Small intestine (tissue), 16 donors: ENCODE data around the gene COPE. TPM values are rescaled to one million over a fixed set of nuclear protein-coding genes. Genes with fewer than 3 reads are reported as not detected.

Source experiments
- DNase-seq, 2 donors: peaks; one replicate each; pipeline versions ENCODE4 v3.0.0 to v3.0.0-alpha.2; 2013
- FAIRE-seq: peaks from 2 replicates; lab custom pipeline; 2012; peaks lifted over from hg19 to GRCh38; lab: Jason Lieb, UNC
- H3K27ac ChIP-seq, 3 donors: one replicate each; pipeline ENCODE4 v1.5.1; 2013; ENCODE audit warnings: low read length in 2 of 3, mild to moderate bottlenecking in 2 of 3, control low read depth in 1 of 3, inconsistent platforms in 1 of 3, low read depth in 1 of 3, moderate library complexity in 1 of 3
- H3K27me3 ChIP-seq, 3 donors: one replicate each; pipeline ENCODE4 v1.6.1; 2013; ENCODE audit warnings: low read length in 3 of 3, inconsistent platforms in 1 of 3; ENCODE audit not compliant: control insufficient read depth in 3 of 3, insufficient read depth in 3 of 3
- H3K36me3 ChIP-seq, 3 donors: one replicate each; pipeline ENCODE4 v1.6.1; 2013; ENCODE audit warnings: low read length in 3 of 3, inconsistent platforms in 1 of 3, low read depth in 1 of 3, mild to moderate bottlenecking in 1 of 3, moderate library complexity in 1 of 3; ENCODE audit not compliant: control insufficient read depth in 3 of 3, insufficient read depth in 2 of 3
- H3K4me1 ChIP-seq, 3 donors: one replicate each; pipeline ENCODE4 v1.6.1; 2013; ENCODE audit warnings: low read length in 2 of 3, inconsistent platforms in 1 of 3, low read depth in 1 of 3, mild to moderate bottlenecking in 1 of 3, moderate library complexity in 1 of 3; ENCODE audit not compliant: control insufficient read depth in 3 of 3, insufficient read depth in 2 of 3
- H3K4me3 ChIP-seq, 3 donors: one replicate each; pipeline ENCODE4 v1.5.1; 2013; ENCODE audit warnings: low read length in 3 of 3, control low read depth in 1 of 3, inconsistent platforms in 1 of 3, low read depth in 1 of 3, mild to moderate bottlenecking in 1 of 3, moderate library complexity in 1 of 3
- H3K9me3 ChIP-seq, 2 donors: one replicate each; pipeline ENCODE4 v1.6.1; 2013; ENCODE audit warnings: low read depth in 1 of 2, low read length in 1 of 2; ENCODE audit not compliant: control insufficient read depth in 2 of 2, insufficient read depth in 1 of 2
- WGBS, 3 donors: extraction: QIAGEN DNeasy Blood & Tissue Kit; methylation state at CpG; one replicate each; pipeline ENCODE4 v1.1.7; 2013; 5-methylcytosine and 5-hydroxymethylcytosine counted together
- long read RNA-seq, 10 donors: transcript quantifications; one replicate each; lab custom pipeline, GENCODE V29; 2026
- polyA plus RNA-seq, 4 donors: library from polyadenylated mRNA; stranded (reverse) in 3 of 4; unstranded in 1 of 4; fragments of 200-250 nt in 3 of 4; fragments of 120-200 nt in 1 of 4; gene quantifications; one replicate each; pipeline versions ENCODE4 v1.2.1 to v1.2.3, GENCODE V29; 2013
- donor health status: healthy with polysubstance abuse.
- donor health status: control.
- donor health status: control.
- donor health status: Bipolar disorder and iron deficiency.
- donor health status: healthy.

COPE gene
- 100 to 1,000 TPM; 139 to 350 (median 270) TPM for polyA plus RNA-seq
- long read RNA-seq, donor 1, transcript COPE-201 (10 exons, 1,141 nt): major isoform, 102 of 147 reads
- long read RNA-seq, donor 1, partial matches to known transcripts: 25 of 147 reads
- long read RNA-seq, donor 1, other reads (novel, unspliced or antisense): 18 of 147 reads
- long read RNA-seq, donor 2, transcript COPE-201 (10 exons, 1,141 nt): major isoform, 25 of 26 reads
- long read RNA-seq, donor 2, partial matches to known transcripts: 0 of 26 reads
- long read RNA-seq, donor 2, other reads (novel, unspliced or antisense): 0 of 26 reads
- long read RNA-seq, donor 3, transcript COPE-201 (10 exons, 1,141 nt): major isoform, 36 of 57 reads
- long read RNA-seq, donor 3, partial matches to known transcripts: 19 of 57 reads
- long read RNA-seq, donor 3, other reads (novel, unspliced or antisense): 0 of 57 reads
- long read RNA-seq, donor 4: 0 reads
- long read RNA-seq, donor 5, transcript COPE-201 (10 exons, 1,141 nt): major isoform, 19 of 19 reads
- long read RNA-seq, donor 5, partial matches to known transcripts: 0 of 19 reads
- long read RNA-seq, donor 5, other reads (novel, unspliced or antisense): 0 of 19 reads
- long read RNA-seq, donor 6, transcript COPE-201 (10 exons, 1,141 nt): major isoform, 58 of 60 reads
- long read RNA-seq, donor 6, partial matches to known transcripts: 0 of 60 reads
- long read RNA-seq, donor 6, other reads (novel, unspliced or antisense): 0 of 60 reads
- long read RNA-seq, donor 7, transcript COPE-201 (10 exons, 1,141 nt): major isoform, 76 of 112 reads
- long read RNA-seq, donor 7, partial matches to known transcripts: 26 of 112 reads
- long read RNA-seq, donor 7, other reads (novel, unspliced or antisense): 5 of 112 reads
- long read RNA-seq, donor 8, transcript COPE-201 (10 exons, 1,141 nt): major isoform, 10 of 10 reads
- long read RNA-seq, donor 8, partial matches to known transcripts: 0 of 10 reads
- long read RNA-seq, donor 8, other reads (novel, unspliced or antisense): 0 of 10 reads
- long read RNA-seq, donor 9, transcript COPE-201 (10 exons, 1,141 nt): major isoform, 17 of 18 reads
- long read RNA-seq, donor 9, partial matches to known transcripts: 0 of 18 reads
- long read RNA-seq, donor 9, other reads (novel, unspliced or antisense): 0 of 18 reads
- long read RNA-seq, donor 10, transcript COPE-201 (10 exons, 1,141 nt): major isoform, 53 of 60 reads
- long read RNA-seq, donor 10, partial matches to known transcripts: 5 of 60 reads
- long read RNA-seq, donor 10, other reads (novel, unspliced or antisense): 0 of 60 reads

DNA sequence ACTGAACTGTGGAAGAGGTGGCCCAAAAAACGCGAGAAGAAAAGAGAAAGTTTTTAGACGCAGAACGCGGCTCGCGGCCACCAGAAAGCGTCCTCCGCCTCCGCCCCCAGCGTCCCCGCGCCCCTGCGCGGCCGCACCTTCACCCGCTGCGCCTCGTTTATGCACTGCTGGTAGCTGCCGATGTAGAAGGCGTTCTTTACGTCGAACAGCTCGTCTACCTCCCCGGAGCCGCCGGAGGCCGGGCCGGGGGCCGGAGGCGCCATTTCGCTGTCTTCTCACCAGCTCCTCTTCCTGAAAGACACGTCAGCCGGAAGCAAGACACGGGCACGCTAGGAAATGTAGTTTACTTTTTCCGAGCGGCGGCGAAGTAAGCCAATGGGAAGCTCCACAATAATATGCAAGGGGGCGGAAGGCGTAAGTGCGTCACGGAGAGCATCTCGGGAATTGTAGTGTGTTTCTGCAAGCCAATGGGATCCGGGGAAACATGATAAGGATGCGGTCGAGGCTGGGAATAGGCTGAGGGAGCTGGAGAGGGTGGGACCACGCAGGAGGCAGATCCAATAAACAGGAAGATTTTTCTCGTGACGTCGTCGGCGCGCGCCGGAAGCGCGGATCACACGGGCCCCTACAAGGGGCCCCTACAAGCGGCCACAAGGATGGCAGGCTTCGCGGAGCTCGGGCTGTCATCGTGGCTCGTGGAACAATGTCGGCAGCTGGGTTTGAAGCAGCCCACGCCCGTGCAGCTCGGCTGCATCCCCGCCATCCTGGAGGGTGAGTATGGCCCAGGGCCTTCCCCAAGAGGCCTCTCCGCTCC is at the start of gene COPE, which contains the start of gene DDX49:
TSS of gene COPE (minus strand) at position 302 of the 814 bp plus-strand sequence. CDS start at position 263, 39 bp downstream.
TSS of gene DDX49 (plus strand) at position 630 of the 814 bp plus-strand sequence. CDS start at position 657, 27 bp downstream.
- 0% methylated on average over 72 of the region's 72 CpGs for whole genome bisulfite sequencing, 3 donors
- FAIRE-seq (peak; percentile 94), DNase-seq (peak; percentile 100)
- peak within 1 kb of the TSS; percentile 71 to 76 (median 72) for H3K4me3 ChIP-seq
- peaks cover 6 to 54% (median 9%) of the 10 kb centered on the region in 3 donors for H3K36me3 ChIP-seq
- H3K9me3 ChIP-seq: no peaks in the 10 kb centered on the region
- H3K27ac ChIP-seq: peak within 1 kb of the TSS; percentile 74 to 95 (median 85)
- H3K27me3 ChIP-seq: no peaks in the 10 kb centered on the region
- peaks cover 0 to 9% (median 3%) of the 10 kb centered on the region in 3 donors for H3K4me1 ChIP-seq

DNA sequence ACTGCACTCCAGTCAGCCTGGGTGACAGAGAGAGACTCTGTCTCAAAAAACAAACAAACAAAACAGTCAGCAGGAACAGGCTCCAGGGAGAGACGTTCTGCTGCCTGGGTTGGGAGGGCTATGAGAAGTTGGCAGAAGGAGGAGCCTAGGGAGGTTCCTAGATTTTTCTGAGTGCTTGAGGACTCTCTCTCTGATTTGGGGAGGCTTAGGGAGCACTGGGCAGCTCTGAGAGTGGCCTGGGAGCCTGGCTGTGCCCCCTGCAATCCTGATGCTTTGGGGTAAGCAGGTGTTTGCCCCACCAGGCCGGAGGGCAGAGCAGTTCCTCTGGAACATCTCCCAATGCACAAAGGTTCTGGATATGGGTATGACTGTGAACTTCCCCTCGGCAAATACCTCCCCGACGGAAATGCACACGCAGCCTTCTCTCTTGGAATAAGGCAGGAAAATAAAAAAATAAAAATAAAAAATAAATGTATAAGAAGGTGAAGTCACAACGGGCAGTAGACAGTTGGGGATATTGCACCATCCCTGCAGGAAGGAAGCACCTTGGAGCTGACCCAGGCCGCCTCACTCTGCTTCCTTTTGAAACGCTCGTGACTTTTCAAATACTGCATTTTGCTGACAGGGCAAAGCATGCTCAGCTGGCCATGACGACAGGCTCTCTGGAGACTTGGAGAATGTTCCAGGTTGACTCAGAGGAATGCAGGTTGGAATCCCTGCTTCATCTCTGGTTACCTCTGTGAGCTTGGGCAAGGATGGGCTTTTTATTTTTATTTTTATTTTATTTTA is 48.4 kb upstream of the COPE start:
- no peak for DNase-seq
- H3K27me3 ChIP-seq: no peaks in the 10 kb centered on the region
- H3K9me3 ChIP-seq: peaks cover 0 to 4% of the 10 kb centered on the region in 2 donors
- no peak for FAIRE-seq
- no peaks in the 10 kb centered on the region for H3K36me3 ChIP-seq
- peak overlapping the region in 2 of 3 donors; percentile 41 to 42 for H3K27ac ChIP-seq
- 48 to 68% (median 57%) methylated on average over 11 of the region's 11 CpGs for WGBS, 3 donors
- no peaks in the 10 kb centered on the region for H3K4me1 ChIP-seq
- H3K4me3 ChIP-seq: no peak overlapping the region

DNA sequence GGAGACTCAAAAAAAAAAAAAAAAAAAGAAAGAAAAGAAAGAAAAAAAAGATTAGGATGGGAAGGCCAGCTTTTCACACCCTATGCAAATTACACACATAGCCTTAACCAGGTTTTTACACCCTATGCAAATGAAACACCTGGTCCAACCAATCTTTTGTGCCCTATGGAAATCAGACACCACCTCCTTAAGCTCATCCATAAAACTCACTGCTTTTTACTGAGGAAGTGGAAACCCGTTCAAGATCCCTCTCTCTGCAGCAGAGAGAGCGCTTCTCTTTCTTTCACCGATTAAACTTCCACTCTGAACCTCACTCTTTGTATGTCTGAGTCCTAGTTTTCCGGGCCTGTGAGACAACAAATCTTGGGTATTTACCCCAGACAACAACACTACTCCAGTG is 47.1 kb upstream of the COPE start:
- FAIRE-seq (no peak), DNase-seq (no peak)
- no peaks in the 10 kb centered on the region for H3K36me3 ChIP-seq
- H3K27me3 ChIP-seq: peaks cover 0 to 10% (median 4%) of the 10 kb centered on the region in 3 donors
- no peak overlapping the region for H3K4me3 ChIP-seq
- no peak overlapping the region for H3K27ac ChIP-seq
- H3K9me3 ChIP-seq: peaks cover 0 to 4% of the 10 kb centered on the region in 2 donors
- H3K4me1 ChIP-seq: no peaks in the 10 kb centered on the region
- WGBS, 3 donors: 60 to 72% (median 70%) methylated on average over 4 of the region's 4 CpGs

DNA sequence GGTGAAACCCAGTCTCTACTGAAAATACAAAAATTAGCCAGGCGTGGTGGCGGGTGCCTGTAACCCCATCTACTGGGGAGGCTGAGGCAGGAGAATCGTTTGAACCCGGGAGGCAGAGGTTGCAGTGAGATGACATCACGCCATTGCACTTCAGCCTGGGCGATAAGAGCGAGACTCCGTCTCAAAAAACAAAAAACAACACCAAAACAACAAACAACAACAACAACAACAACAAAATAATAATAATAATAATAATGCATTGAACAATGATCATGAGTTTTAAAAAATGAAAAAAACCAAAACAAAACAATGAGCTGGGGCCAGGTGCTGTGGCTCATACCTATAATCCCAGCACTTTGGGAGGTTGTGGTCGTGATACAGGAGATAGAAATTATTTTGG is 44.9 kb upstream of the COPE start:
- H3K27ac ChIP-seq: no peak overlapping the region
- H3K27me3 ChIP-seq: peaks cover 0 to 10% (median 4%) of the 10 kb centered on the region in 3 donors
- whole genome bisulfite sequencing, 3 donors: 84 to 90% (median 90%) methylated on average over 9 of the region's 9 CpGs
- H3K9me3 ChIP-seq: peaks cover 0 to 4% of the 10 kb centered on the region in 2 donors
- no peaks in the 10 kb centered on the region for H3K4me1 ChIP-seq
- DNase-seq (no peak), FAIRE-seq (no peak)
- H3K36me3 ChIP-seq: no peaks in the 10 kb centered on the region
- no peak overlapping the region for H3K4me3 ChIP-seq

DNA sequence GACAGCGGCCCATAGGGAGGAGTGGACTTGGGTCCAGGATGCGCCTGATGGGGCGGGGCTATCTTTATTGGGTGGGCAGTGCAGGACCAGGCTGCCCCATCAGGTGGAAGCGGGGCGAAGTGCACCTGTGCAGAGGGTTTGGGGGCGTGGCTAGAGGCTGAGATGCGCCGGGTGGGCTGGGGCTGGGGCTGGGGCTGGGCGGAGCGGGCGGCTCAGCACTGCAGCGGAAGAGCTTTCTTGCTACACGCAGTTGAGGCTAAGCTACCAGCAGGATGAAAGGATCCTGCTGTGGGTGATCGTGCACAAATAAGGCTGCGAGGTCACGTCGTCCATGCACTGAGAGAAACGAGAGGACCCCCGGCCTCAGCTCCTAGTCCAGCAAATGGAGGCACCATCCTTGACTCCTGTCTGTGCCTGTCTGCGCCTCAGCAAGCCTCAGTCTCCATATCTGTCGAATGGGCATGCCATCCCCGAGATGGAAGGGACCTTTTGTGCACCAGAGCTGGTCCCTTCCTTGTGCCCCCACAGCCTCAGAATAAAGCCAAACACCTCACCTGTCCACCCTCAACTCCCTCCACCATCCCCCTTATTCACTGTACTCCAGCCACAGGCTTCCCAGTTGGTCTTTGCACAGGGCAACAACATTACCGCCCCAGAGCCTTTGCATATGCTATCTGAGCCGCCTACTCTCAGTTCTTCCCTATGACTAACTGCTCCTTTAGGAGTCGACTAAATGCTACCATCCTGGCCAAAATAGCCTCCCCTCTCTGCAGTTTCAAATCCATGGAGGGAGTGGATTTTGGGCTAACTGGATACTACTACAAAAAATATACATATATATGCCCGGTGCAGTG is 42.8 kb upstream of the COPE start:
- no peak overlapping the region for H3K4me3 ChIP-seq
- FAIRE-seq: no peak
- WGBS, 3 donors: 25 to 32% (median 29%) methylated on average over 23 to 26 of the region's 26 CpGs

DNA sequence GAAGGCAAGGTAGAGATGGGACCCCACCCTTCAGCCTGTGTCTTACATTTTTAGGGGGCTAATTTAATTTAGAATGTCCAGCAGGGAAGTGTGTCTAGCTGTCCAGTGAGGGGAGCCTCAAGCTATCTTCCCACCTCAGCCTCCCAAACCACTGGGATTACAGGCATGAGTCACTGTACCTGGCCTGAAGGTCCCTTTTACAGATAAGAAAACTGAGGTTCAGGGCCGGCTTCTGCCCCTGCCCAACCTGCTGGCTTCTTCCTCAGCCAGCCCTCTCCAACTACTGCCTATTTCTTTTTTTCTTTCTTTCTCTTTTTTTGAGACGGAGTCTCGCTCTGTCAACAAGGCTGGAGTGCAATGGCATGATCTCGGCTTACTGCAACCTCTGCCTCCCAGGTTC is 41.2 kb upstream of the COPE start:
- Histone ChIP-seq H3K4me3 (no peak overlapping the region), H3K4me1 (no peaks in the 10 kb centered on the region), H3K36me3 (no peaks in the 10 kb centered on the region), H3K27me3 (peaks cover 0 to 10% (median 4%) of the 10 kb centered on the region in 3 donors), H3K9me3 (no peaks in the 10 kb centered on the region), H3K27ac (no peak overlapping the region)
- FAIRE-seq (no peak), DNase-seq (no peak)
- WGBS, 3 donors: 71 to 85% (median 74%) methylated on average over 4 of the region's 4 CpGs

More for the DNA sequence above, 42.8 kb upstream of the COPE start:
- DNase-seq: no peak
- Histone ChIP-seq H3K27me3 (peaks cover 0 to 10% (median 4%) of the 10 kb centered on the region in 3 donors), H3K9me3 (no peaks in the 10 kb centered on the region), H3K36me3 (no peaks in the 10 kb centered on the region), H3K4me1 (no peaks in the 10 kb centered on the region), H3K27ac (no peak overlapping the region)
